HG03457 (cell line): ENCODE data around the gene DLL1.

Source experiments
- ATAC-seq: cut with Tn5 transposase; IDR thresholded peaks from one replicate; pipeline ENCODE4 v1.9.1; 2021; ENCODE audit warnings: moderate number of reproducible peaks; ENCODE audit not compliant: unreplicated experiment

Gene DLL1

DNA sequence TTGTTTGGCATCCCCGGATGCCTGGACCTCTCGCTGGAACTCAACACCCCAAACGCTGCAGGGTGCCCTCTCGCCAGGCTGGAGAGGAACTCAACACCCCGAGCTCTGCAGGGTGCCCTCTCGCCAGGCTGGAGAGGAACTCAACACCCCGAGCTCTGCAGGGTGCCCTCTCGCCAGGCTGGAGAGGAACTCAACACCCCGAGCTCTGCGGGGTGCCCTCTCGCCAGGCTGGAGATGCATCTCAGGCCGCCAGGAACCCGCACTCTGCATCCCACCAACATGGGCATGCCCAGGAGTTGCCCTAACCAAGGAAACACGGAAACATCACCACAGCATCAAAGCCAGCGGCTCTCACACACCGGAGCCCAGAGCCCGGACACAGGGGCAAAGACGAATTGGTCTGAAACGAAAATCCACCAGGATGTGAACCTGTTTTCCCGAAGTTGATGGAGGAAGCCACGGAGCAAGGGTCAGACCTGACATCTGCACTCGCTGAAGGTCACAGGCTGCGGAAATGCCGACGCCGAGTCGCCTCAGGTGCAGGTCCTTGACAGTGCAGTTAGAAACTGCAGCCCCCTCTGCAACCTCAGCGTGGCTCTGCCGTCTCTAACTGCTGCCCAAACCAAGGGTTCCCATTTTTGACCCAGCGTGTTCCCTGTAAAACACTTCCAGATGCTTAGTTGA lies 37.5 kb downstream of the DLL1 start:
- no peak for ATAC-seq

DNA sequence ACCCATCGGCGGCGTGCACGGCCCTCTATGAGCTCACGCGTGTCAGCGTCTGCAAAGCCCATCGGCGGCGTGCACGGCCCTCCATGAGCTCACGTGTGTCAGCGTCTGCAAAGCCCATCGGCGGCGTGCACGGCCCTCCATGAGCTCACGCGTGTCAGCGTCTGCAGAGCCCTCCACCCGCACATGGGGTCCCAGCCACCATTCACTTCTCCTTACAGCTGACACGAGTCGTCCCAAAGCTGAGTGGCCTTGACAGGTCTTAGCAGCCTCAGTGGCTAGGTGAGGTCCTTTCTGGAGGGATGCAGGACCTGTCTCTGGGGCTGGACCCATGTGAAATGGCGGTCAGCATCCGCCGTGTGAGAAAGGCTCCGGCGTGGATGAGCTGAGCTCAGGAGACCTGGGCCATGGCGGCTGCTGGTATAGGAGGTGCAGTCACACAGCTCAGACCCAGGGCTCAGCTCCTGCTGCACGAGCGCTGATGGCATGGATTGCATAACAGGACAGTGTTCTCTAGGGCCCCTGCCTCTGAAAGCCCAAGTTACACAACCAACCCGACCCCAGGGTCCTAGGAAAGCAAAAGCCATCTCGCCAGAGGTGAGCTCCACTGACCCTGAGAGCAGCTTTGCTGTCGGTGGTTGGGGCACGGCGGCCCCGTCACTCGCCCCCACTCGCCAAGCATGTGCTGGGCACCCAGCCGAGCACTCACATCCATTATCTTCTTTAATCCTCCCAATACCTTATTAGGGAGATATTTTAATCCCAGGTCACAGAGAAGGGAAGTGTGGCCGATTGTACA lies 38.9 kb downstream of the DLL1 start:
- no peak for ATAC-seq

DNA sequence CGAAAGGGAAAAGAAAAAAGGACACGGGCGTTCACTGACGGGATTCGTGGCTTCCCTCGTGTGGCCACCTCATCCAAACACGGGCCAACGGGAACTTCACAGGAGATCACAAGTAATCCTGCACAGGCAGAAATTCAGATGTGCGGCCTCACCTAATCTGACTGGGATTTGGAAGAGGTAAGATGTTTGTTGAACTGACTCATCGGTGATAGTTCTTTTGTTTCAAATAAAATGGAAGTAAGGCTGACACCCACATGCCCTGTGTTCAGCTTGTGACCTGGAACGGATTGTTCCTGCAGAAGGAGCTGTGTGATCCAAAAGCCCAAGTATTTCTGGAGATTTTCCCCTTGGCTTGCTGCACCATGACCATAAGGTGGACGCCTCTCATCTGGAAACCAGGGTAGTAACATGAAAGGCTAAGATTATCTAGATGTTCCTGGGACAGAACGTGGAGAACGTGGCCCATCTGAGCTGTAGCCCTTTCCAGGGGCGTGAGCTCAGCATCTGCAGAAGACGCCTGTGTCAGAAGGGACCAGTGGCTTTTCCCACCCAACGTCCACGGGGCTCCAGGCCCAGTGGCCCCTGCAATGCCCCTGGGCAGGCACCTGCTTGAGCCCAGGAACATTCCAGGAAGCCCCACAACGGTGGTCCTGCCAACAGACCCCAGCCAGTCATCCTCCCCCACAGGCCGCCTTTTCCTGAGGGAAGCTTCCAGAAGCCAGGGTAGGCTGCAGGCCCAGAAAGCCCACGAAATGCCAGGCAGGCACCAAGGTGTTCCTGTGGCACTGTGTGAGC lies 39.7 kb downstream of the DLL1 start:
- ATAC-seq, result no peak

DNA sequence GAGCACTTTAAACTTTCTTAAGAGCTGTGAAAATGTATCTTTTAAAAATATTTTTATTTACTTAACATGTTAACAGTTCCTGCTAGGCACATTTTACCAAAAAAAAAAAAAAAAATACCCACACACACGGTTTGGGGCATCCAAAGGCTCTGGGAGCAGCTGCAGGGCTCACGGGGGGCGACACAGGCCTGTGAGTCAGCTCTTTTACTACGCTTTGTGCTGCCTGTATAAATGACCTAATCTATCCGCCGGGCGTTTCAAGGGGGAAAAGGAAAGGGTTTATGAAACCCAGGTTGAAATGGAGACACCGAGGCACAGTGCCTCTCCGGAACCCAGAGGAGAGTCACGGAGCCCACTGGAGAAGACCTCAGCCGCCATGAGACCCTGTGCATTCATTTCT lies 40.4 kb downstream of the DLL1 start:
- ATAC-seq, result no peak

DNA sequence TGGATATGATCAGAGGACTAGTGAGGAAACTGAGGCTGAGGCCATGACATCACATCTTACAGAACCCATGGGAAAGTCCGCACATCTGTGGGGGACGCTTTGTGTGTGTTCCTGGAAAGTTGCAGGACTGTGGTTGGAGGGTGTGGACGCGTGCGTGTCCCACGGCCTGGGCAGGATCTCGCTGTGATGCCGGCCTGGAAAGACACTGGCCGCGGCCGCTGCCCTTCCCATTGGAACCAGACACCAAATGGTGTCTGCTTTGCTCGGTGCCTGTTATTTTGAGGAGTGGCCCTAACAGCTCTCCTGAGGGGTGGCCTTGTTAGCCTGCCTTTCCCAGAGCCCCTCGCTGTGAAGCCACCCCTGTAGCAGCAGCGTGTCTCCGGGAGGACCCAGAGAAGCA lies 41.1 kb downstream of the DLL1 start:
- no peak for ATAC-seq

DNA sequence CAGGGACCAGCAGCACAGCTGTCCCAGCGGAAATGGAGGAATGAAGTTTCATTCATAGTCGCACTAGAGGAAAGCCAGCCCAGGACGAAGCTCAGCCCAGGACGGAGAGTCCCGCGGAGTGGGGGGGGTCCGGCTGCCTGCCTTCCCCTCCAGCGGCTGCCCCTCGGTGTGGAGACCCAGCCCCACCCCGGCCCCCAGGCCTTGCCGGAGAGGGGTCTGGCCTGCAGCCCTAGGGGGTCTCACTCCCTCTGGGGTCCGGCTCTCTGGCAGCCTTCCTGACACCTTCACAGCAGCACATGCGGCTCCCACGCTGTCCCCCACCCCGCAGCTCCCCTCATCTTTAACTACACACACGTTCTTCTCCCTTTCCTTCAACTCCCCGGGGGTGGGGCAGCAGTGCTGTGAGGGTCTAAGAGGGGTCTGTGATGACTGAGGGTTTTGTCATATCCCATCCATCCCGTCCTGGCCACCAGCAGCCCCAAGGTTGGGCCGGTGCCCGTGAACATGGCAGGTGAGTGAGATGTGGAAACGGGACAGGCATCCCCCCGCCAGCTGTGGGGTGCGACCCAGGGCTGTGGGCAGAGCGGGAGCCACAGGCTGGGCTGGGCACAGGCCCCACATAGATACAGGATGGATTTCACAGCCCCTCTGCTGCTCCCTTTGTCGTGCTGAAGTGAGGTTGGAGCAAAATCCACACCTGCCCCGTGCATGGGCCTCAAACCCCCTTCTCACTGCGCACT lies 41.8 kb downstream of the DLL1 start:
- ATAC-seq, result no peak

DNA sequence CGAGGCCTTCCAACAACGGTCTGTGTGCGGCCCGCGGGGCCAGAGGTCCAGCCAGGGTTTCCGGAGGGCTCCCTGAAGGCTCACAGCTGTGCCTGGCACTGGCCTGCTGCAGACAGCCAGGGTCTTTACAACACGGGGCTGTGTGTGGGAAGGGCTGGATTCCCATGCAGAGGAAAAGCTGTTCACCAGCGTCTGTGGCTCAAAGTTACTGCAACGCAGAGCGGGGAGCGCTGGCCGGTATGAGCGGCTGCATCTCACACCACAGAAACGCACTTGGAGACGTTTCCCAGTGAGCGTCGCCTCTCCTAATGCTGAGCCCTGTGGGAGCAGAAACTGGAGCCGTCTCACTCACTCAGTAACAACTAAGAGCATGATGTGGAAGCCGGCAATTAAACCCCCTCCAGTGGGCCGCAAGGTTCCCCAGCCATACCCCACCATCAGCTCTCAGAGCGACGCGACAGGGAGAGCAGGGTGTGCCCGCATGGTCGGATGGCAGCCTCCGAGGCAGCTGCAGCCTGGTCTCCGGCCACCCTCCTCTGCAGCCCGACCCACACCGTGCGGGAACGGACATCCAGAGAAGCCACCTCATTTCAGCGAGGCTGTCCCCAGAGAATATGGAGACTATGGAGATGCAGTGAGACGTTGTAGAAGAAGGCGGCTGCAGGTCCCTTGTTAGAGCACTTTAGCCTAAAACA lies 42.6 kb downstream of the DLL1 start:
- ATAC-seq, result no peak

DNA sequence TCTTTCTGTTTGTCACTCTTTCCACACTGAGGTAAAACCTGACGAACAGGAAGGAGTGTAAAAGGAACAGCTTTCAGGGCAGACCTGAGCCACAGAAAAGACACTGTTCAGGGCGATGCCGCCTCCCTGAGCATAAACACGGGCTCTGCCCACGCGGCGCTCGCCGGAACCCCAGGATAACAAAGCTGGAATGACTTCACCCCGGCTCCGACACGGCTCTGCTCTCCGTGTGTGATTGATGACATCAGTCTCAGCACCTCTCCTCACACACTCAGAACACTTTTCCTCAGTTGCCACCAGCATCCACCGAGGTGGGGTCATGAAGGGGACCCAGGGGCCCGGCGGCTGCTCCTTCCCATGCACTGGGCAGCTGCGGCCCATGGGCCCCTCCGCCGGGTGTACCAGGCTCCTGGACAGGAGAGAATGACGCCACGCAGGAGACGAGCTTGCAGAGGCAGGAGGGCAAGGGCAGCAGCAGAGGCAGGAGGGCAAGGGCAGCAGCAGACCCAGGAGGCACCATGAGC lies 43.6 kb downstream of the DLL1 start:
- ATAC-seq, result no peak

DNA sequence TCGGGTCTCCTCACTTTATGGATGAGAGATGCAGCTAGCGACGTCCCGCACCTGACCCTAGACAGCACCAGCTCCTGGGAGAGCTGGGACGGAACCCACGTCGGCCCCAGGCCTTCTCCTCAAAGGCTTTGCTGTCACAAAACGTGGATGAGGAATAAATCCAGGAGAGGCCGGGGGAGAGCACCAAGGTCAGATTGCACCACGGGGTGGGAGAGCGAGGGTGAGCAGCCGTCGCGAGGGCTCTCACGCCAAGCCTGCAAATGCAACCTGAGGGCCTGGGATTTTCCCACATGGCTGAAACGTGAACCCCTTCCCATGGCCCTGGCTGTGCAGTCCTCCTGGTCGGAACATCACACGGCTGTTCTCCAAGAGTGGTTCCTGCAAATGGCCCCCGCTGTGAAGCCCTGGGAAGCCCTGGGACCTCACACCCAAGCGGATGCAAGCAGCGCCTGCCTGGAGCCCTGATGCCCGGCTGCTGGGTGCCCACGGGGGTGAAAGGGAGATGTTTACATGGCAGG lies 45.3 kb downstream of the DLL1 start:
- no peak for ATAC-seq

DNA sequence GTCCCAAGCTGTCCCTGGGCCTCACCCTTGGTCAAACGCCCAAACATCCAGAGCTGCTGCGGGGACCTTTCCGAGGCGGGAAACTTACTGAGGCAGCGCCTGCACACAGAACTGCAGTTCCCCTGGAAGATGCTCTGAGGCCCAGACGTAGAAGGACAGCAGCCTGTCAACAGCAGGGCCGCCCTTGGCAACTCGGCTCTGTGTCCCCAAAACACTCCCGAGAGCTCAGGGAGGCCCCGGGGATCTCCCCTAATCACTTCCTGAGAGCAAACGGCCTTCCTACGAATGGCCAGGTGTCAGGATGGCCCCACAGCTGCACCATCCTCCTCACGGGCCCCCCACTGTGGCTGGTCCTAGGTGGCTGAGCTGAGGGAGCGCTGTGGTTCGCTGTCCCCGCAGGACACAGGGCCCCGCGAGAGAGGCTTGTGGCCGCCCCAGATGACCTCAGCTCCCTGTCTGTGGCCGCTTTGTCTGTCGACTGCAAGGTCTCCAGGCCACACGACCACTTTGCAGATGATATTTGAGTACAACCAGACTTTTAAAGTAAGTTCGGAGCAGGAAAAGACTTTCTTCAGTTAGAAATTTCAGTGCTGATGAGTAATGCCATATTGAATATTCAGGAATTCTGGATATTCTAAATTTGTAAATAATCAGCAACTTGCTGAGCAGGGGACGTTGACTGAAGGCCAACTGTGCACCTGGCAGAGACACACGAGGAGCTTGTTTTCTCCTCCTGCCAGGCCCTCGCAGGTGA lies 46.0 kb downstream of the DLL1 start:
- ATAC-seq, result no peak

DNA sequence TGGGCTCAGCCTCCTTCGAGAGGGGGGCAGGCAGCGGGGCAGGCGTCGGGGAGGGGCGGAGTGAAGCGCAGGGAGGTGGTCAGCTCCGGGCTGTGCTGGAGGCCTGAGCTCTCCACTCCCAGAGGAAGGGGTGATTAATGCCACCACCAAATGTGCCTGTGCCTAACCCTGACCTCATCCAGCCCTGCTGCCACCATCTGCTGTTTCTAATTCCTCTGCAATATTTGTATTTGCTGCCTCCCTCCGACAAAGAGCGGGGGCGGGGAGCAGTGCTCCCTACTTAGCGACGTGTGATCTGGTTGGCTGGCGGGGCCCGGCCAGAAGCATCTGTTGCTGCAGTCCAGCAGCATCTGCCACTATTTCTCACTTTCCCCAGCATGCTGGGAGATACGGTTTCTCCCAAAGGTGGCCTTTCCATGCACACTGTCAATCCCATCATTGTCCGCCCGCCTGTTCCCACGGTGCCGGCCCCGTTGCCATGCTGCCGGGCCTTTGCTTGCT lies 47.0 kb downstream of the DLL1 start:
- ATAC-seq, result no peak

DNA sequence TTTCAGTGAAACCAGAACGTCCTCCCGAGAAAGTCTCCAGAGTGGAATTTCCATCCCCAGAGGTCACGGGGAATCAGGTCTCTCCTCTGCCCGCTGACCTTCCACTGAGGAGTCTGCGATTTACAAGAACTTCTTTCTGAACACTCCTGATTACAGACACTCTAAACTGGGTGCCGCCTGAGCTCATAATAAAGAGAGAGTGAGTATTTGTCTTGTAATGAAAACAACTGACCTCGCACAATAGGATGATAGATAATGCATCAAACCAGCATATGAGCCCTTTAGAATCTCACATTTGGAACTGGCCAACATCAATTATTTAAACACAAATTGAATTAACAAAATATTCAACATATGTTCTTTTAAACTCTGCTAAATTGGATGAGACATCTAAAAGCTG lies 47.5 kb downstream of the DLL1 start:
- no peak for ATAC-seq

DNA sequence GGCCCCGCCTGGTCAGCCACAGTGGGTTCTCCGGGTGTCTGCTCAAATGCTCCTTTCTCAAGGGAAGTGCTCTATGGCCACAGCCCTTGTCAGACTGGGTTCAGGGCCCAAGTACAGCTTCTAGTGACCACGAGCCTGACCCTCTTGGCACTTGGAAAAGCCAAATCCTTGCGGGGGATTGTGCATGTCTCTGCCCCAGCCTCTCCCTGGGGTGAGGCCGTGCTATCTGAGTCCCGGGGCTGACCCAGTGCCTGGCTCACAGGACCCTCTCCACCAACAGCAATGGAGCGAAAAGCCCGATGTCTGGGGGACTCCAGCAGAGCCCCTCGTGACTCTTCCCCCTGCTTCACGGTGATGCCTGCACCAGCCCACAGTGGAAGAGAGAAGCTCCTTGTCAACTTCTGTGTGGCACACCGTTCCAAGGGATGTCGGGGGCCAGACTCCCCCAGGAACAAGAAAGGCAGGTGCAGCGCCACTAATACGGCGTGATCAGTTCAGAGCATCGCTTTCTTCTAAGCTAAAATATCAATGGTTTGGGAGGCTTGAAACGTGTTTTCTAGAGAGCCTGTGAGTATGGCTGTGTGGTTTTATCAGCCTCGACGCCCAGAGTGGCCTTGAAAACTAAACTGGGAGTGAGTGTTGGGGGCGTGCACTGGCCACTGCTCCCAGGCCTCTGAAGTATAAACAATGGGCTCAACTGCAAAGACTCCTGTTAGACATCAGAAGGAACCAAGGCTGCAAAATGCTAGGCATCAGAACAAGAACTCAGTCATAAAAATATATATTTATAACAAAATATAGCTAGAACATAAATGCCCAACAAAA lies 51.9 kb downstream of the DLL1 start:
- ATAC-seq, result no peak

DNA sequence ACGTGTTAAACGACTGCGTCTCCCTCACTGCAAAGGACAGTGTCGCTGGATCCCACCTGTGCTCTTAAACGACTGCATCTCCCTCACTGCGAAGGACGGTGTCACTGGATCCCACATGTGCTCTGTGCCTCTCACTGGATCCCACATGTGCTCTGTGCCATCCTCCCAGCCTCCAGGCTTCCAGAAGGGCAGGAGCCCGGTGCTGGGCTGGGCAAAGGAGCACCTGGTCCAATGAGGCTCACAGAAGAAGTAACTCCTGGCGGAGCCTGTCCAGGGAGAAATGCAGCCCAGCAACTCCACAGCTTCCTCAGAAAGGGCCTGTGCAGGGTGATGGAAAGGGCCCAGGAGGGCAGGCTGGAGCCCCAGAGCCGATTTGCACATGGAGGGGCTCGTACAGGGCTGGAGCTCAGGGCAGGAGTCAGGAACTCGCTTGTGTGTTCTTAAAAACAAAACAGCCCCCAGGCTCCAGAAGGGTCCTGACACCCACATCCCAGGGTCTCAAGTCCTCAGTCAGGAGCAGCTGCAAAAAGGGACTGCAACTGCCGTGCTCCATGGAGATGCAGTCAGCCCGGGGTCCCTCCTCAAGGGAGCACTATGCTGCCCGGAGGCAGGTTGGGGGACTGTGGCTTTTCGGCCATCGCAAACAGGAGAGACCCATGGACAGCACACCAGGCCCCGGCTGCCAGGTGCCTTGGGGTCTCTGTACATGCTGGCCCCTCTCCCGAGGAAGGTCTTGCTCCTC lies 52.7 kb downstream of the DLL1 start:
- ATAC-seq, result no peak

DNA sequence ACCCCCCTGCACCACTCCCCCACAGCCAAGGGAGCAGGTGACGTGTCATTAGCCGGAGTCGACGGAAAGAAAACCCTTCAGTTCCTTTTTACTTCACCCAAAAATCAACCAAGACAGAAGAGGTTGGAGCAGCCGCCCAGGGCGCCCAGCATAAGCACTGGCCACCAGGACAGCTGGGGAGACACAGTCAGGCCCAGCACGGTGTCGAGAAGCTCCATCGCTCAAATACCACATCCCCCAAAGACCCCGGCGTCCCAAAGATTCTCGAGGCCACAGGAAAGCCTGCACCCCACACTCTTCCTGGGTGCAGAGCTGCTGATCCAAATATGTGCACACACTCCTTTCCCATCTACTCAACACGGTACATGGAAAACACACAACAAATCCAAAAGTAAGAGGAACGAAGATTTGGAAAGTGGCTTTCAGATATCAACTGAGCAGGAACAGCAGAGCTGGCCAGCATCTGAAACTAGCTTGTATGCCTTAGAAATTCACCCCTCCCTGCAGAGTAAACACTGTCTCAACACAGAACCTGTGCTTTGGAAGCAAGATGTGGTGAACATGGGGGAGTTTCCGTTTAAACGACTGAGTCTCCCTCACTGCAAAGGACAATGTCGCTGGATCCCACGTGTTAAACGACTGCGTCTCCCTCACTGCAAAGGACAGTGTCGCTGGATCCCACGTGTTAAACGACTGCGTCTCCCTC lies 54.6 kb downstream of the DLL1 start:
- no peak for ATAC-seq

DNA sequence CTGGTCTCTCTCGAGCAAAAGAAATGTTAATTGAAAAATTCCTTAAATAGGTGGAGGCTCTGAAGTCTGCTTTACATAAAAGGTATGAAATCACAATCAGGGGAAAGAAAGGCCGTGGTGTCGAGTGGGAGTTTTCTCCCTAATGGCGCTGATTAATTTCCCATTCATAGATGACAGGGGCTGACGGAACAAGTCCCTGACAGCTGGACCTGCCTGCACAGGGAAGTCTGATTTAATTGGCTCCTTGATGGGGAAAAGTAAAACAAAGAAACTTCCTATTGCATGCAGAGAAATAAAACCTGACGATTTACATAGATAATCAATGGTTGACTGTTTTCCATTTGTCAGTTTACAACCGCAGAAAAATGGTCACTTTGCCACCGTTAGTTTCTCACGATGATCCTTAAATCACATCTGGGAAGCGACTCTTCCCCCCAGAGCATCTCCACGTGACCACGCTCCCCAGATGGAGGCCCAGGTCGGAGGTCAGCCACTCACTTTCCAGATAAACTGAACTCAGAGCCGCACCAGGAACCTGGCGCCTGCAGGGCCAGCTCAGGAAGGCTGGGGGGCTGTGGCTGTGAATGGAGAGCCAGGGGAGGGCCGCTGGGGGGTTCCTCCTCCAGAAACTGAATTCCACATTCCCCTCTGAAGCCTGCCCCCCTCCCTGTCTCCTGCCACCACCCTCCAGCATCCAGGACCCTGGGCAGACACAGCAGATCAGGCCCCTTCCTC lies 55.3 kb downstream of the DLL1 start:
- ATAC-seq, result no peak
